Transverse colon (tissue), 4 donors: ENCODE results near the gene PID1. TPM values are rescaled to one million over a fixed set of nuclear protein-coding genes. Genes with fewer than 3 reads are reported as not detected.

ENCODE experiments used
- DNase-seq: peaks from one replicate; pipeline ENCODE4 v3.0.0-alpha.2; 2019
- H3K27ac ChIP-seq, 4 donors: fragments of 200-600 bp; sonication (generic); 2 replicates each; pipeline ENCODE4 v1.5.1; 2016 to 2018; ENCODE audit warnings: inconsistent platforms in 4 of 4
- H3K27me3 ChIP-seq: fragments of 200-600 bp; sonication (generic); 2 replicates; pipeline ENCODE4 v1.5.1; 2017; ENCODE audit warnings: inconsistent platforms
- H3K36me3 ChIP-seq, 4 donors: fragments of 200-600 bp; sonication (generic); 2 replicates each; pipeline ENCODE4 v1.5.1; 2017 to 2019; ENCODE audit warnings: inconsistent platforms in 4 of 4
- H3K4me1 ChIP-seq, 4 donors: fragments of 200-600 bp; sonication (generic); 2 replicates each; pipeline ENCODE4 v1.5.1; 2017 to 2020; ENCODE audit warnings: inconsistent platforms in 4 of 4
- H3K4me3 ChIP-seq, 4 donors: fragments of 200-600 bp; sonication (generic); 1 replicate in 1 of 4; 2 replicates in 3 of 4; pipeline versions ENCODE4 v1.5.1 to v1.6.1; 2017 to 2019; ENCODE audit warnings: inconsistent platforms in 4 of 4
- H3K9me3 ChIP-seq, 2 donors: fragments of 200-600 bp; sonication (generic); 2 replicates each; pipeline ENCODE4 v1.5.1; 2017 to 2019; ENCODE audit warnings: inconsistent platforms in 2 of 2
- EP300 ChIP-seq: sonication (generic); formaldehyde crosslinking; IDR thresholded peaks from one replicate; pipeline ENCODE4 v1.6.1; 2017; ENCODE audit warnings: antibody characterized with exemption, low read depth
- POLR2A ChIP-seq: fragments of 450-650 bp; IDR thresholded peaks from one replicate; pipeline ENCODE4 v1.6.1; 2016; ENCODE audit warnings: antibody characterized with exemption, mild to moderate bottlenecking, moderate library complexity
- POLR2AphosphoS5 ChIP-seq, 3 donors: sonication (generic); formaldehyde crosslinking; IDR thresholded peaks; one replicate each; pipeline ENCODE4 v1.6.1; 2016; ENCODE audit warnings: antibody characterized with exemption in 3 of 3
- WGBS, 2 donors: methylation state at CpG; one replicate each; pipeline ENCODE4 v1.1.5; 2018; ENCODE audit warnings: low coverage in 1 of 2; 5-methylcytosine and 5-hydroxymethylcytosine counted together
- in situ Hi-C, 4 donors: fragments of 200-750 bp; cut with MboI; loops; one replicate each; pipeline versions ENCODE4 v1.15.0 to v1.15.1; 2017; ENCODE audit warnings: low sequenced_read_pairs in 3 of 4, low pct_ligation_motif_present in 1 of 4, low pct_unique_long_range_greater_than_20kb in 1 of 4
- intact Hi-C: fragments of 100-400 bp; cut with DNase I; formaldehyde crosslinking; loops from one replicate; pipeline ENCODE4 v1.15.1; 2023; ENCODE audit warnings: low total_unique reads
- total RNA-seq, 4 donors: library from RNA; depleted of rRNA; stranded (reverse); fragments of >200 nt; gene quantifications; one replicate each; pipeline ENCODE4 v1.1.0, GENCODE V29; 2016
- TF ChIP-seq, protein P1 (sequence below), 5 experiments: fragments of 200-600 bp in 3 of 5; fragments of 450-650 bp in 2 of 5; sonication (generic) in 3 of 5; IDR thresholded peaks; 1 replicate in 2 of 5; 2 replicates in 3 of 5; pipeline ENCODE4 v1.5.1; 2016 to 2017; ENCODE audit warnings: antibody characterized with exemption in 5 of 5, inconsistent platforms in 3 of 5, mild to moderate bottlenecking in 2 of 5, moderate library complexity in 1 of 5

Gene PID1
- total RNA-seq, 4 donors from 2014 or later, result 21.6 to 54.6 (median 27.9) TPM

GRCh38 chr2:229141424-229142025 lies 129.6 kb downstream of the PID1 start:
- Histone ChIP-seq H3K4me1 (peaks cover 0 to 18% (median 4%) of the 10 kb centered on the region in 4 donors), H3K36me3 (no peaks in the 10 kb centered on the region), H3K27me3 (no peaks in the 10 kb centered on the region), H3K4me3 (no peak overlapping the region), H3K9me3 (no peaks in the 10 kb centered on the region), H3K27ac (no peak overlapping the region)
- DNase-seq, result no peak
- no peak for TF ChIP-seq POLR2AphosphoS5 (IDR thresholded peaks at IDR 0.05)
- TF ChIP-seq, protein P1, sequence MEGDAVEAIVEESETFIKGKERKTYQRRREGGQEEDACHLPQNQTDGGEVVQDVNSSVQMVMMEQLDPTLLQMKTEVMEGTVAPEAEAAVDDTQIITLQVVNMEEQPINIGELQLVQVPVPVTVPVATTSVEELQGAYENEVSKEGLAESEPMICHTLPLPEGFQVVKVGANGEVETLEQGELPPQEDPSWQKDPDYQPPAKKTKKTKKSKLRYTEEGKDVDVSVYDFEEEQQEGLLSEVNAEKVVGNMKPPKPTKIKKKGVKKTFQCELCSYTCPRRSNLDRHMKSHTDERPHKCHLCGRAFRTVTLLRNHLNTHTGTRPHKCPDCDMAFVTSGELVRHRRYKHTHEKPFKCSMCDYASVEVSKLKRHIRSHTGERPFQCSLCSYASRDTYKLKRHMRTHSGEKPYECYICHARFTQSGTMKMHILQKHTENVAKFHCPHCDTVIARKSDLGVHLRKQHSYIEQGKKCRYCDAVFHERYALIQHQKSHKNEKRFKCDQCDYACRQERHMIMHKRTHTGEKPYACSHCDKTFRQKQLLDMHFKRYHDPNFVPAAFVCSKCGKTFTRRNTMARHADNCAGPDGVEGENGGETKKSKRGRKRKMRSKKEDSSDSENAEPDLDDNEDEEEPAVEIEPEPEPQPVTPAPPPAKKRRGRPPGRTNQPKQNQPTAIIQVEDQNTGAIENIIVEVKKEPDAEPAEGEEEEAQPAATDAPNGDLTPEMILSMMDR (IDR thresholded peaks at IDR 0.05), result no peak
- no peak for TF ChIP-seq EP300
- intact Hi-C loops, result no loop called here
- WGBS, 2 donors, result 48 to 53% methylated on average over 3 of the region's 3 CpGs
- in situ Hi-C loops, result loop anchor here in 1 of 4 donors (25.0 kb wide), 2 partner anchors 446 to 454 kb away; no protein-coding TSS in a partner anchor

DNA sequence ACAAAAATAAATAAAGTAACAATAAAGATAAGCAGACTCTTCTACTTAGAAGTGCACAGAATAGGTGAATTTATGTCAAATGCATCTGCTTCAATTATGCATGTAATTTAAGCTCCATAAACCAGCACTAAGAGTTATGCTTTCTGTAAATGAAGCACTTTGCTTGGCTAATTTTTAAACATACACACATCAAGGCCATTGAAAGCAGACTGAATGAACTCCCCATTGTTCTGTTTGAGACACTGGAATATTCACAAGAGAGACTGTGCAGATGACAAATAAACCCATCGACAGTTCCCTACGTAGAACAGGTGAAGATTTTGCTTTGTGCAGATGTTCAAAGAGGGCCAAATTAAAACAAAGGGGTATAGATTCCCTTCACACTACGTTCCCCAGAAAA lies 133.4 kb downstream of the PID1 start:
- H3K27ac ChIP-seq, result peak overlapping the region in 2 of 4 donors; percentile 26 to 31
- no peak overlapping the region for H3K4me3 ChIP-seq
- H3K4me1 ChIP-seq, result peaks cover 0 to 18% (median 4%) of the 10 kb centered on the region in 4 donors
- TF ChIP-seq POLR2A (no peak), EP300 (no peak), POLR2AphosphoS5 (IDR thresholded peaks at IDR 0.05) (no peak)
- TF ChIP-seq, protein P1 (IDR thresholded peaks at IDR 0.05), result no peak
- no peak for DNase-seq
- H3K36me3 ChIP-seq, result no peaks in the 10 kb centered on the region
- no peaks in the 10 kb centered on the region for H3K27me3 ChIP-seq
- no peaks in the 10 kb centered on the region for H3K9me3 ChIP-seq
- WGBS, 2 donors, result 42 to 57% methylated on average over 3 of the region's 3 CpGs
- intact Hi-C loops (no loop called here), in situ Hi-C loops (loop anchor here in 2 of 4 donors (10.0 to 25.0 kb wide), 4 partner anchors 127 to 450 kb away; partner anchors contain the start of gene PID1 (in 1 of the 2))

GRCh38 chr2:229137066-229137465 lies 134.0 kb downstream of the PID1 start:
- no peaks in the 10 kb centered on the region for H3K9me3 ChIP-seq
- no peak overlapping the region for H3K4me3 ChIP-seq
- WGBS, 2 donors, result 52 to 76% methylated on average over 2 of the region's 2 CpGs
- peaks cover 0 to 18% (median 4%) of the 10 kb centered on the region in 4 donors for H3K4me1 ChIP-seq
- no peak for TF ChIP-seq POLR2AphosphoS5 (IDR thresholded peaks at IDR 0.05)
- no peak for TF ChIP-seq POLR2A
- no peak for TF ChIP-seq EP300
- TF ChIP-seq, protein P1 (IDR thresholded peaks at IDR 0.05), result no peak
- H3K27ac ChIP-seq, result no peak overlapping the region
- H3K36me3 ChIP-seq, result no peaks in the 10 kb centered on the region
- intact Hi-C loops (no loop called here), in situ Hi-C loops (loop anchor here in 2 of 4 donors (10.0 to 25.0 kb wide), 4 partner anchors 128 to 450 kb away; partner anchors contain the start of gene PID1 (in 1 of the 2))
- H3K27me3 ChIP-seq, result no peaks in the 10 kb centered on the region
- DNase-seq, result no peak

GRCh38 chr2:229133155-229133772 lies 137.8 kb downstream of the PID1 start:
- peak; percentile 26 for DNase-seq
- intact Hi-C loops, result no loop called here
- TF ChIP-seq POLR2AphosphoS5 (IDR thresholded peaks at IDR 0.05), result no peak
- TF ChIP-seq, protein P1 (IDR thresholded peaks at IDR 0.05), result peak; percentile 41 to 70 (median 52)
- in situ Hi-C loops, result loop anchor here in 2 of 4 donors (10.0 to 25.0 kb wide), 4 partner anchors 132 to 454 kb away; partner anchors contain the start of gene PID1 (in 1 of the 2)
- WGBS, 2 donors, result 39 to 45% methylated on average over 5 of the region's 5 CpGs
- Histone ChIP-seq H3K4me3 (no peak overlapping the region), H3K4me1 (peaks cover 8 to 39% (median 19%) of the 10 kb centered on the region in 4 donors), H3K9me3 (no peaks in the 10 kb centered on the region), H3K27ac (no peak overlapping the region), H3K27me3 (no peaks in the 10 kb centered on the region), H3K36me3 (no peaks in the 10 kb centered on the region)
